Breast epithelium (tissue), 3 donors: ENCODE results near the gene PTPRN.

Experiments
- CTCF ChIP-seq, 3 donors: fragments of 450-650 bp; IDR thresholded peaks; one replicate each; pipeline ENCODE4 v1.5.1; 2016 to 2017; ENCODE audit warnings: antibody characterized with exemption in 3 of 3, mild to moderate bottlenecking in 3 of 3, moderate library complexity in 3 of 3
- POLR2A ChIP-seq: fragments of 450-650 bp; IDR thresholded peaks from one replicate; pipeline ENCODE4 v1.6.1; 2016; ENCODE audit warnings: antibody characterized with exemption, mild to moderate bottlenecking, moderate library complexity
- POLR2AphosphoS5 ChIP-seq, 3 donors: sonication (generic); formaldehyde crosslinking; IDR thresholded peaks; one replicate each; pipeline ENCODE4 v1.6.1; 2017; ENCODE audit warnings: antibody characterized with exemption in 3 of 3

GRCh38 chr2:219314804-219315468, 5.7 kb upstream of the PTPRN start:
- TF ChIP-seq CTCF (IDR thresholded peaks at IDR 0.05) (no peak), POLR2AphosphoS5 (IDR thresholded peaks at IDR 0.05) (no peak), POLR2A (no peak)
